HG03558 (cell line): ENCODE measurements around the gene ZBTB24.

Experiments used
- ATAC-seq: cut with Tn5 transposase; IDR thresholded peaks from one replicate; pipeline ENCODE4 v1.9.1; 2021; ENCODE audit warnings: moderate number of reproducible peaks; ENCODE audit not compliant: unreplicated experiment; ENCODE audit errors: extremely low read depth

Gene ZBTB24

DNA sequence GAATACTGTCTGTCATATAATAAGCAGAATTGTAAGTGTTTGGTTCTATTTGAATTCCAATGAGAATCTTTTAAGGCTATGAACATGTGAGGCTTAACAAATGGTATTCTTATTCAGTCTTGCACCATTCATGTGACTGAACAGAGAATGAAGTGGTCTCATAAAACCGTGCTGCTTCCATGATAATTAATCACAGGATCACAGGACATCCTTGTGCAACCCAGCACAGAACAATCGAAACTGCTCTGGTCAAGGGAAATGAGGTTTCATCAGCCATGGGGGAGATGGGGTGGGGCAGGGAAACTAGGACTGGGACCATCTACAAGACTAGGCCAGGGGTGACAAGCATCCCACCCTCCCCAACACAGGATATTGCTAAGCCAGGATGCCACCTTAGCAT lies 48.6 kb downstream of the ZBTB24 start:
- ATAC-seq = no peak

DNA sequence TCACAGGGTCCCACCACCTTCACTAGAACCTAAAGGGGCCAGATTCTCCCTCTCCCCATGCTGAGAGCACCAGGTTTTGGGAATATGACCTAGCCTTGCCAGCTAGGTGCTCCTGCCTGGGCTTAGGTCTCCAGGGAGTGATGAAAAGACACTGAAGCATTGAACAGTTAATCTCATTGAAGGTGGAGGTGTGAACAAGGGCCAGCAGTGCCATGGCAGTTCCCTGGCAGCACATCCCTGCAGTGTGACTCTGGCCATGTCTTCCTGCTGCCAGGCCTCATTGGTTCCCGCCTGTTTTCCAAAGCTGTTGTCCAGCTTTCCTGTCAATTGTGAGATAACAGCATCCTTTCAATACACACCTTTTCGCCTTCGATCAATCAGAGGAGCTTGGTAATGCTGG lies 53.5 kb downstream of the ZBTB24 start:
- ATAC-seq = no peak

- no peak for ATAC-seq
Observed at GRCh38 chr6:109428889-109429477, 54.0 kb downstream of the ZBTB24 start.

GRCh38 chr6:109424946-109425345 lies 58.1 kb downstream of the ZBTB24 start:
- ATAC-seq = no peak

DNA sequence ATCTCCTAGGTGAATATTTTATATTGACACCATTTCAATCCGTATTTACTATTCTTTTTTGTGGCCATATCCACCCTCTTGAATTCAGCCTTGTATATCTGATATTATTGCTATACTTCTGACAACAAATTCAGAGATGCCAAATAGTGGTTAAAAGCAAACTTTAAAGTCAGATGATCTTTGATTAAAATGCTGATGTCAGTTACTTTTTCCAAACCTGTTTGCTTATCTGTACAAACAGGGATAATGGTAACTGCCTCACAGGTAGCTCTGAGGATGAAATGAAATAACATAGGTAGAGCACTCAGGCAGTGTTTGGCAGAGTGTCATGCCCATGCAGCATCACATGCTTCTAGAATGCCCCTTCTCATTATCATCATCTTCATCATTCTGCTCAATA lies 61.8 kb downstream of the ZBTB24 start:
- no peak for ATAC-seq

DNA sequence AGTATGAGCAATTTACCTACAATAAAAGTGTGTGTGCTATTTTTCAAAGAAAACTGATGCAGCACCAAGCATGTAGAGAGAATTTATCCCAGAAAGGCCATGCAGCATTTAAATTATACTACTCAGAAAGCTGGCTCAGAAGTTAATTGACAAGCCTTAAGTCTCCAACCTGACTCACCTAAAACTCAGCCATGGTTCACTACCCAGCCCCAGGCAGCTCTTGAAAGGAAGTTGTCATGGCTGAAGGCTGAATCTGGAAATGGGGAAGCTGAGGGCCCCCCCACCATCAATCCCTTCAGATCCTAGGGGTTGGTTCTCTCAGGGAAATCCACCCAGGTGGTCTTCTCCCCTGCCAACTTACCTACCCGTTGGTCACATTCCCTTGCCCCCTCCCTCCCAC lies 62.3 kb downstream of the ZBTB24 start:
- ATAC-seq = no peak

DNA sequence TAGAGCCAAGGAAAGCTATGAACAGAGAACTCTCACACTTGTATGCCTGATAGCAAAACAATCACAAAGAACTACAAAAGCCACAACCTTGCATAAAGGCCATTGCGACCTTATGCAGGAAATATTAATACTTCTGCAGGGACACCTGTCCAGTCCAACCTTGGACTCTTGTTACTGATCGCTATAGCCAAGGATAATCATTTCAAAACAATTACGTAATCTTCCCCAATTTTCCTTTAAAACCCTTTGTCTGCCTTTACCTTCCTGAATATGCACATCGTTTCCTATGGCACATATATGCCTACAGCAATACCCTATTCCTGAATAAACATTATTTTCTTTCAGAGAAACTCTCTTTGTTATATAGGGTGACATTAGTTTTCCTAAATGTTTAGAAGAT lies 65.4 kb downstream of the ZBTB24 start:
- ATAC-seq = no peak
